ENCODE measurements around the gene CEL.

The CEL gene

GRCh38 chr9:133046196-133046899 is 15.4 kb upstream of the CEL start:
- no peak overlapping the region for H3K4me3 ChIP-seq (replicated peaks in 1 of 2; ENCODE audit: low read depth in 2 of 2, low read length in 2 of 2)
- DNase-seq (ENCODE audit: low read depth in 2 of 2) = no peak
- no peak for TF ChIP-seq CTCF (IDR thresholded peaks at IDR 0.05; ENCODE audit: low read depth, low read length)

GRCh38 chr9:133046900-133047295 is 14.9 kb upstream of the CEL start:
- no peak for TF ChIP-seq CTCF (IDR thresholded peaks at IDR 0.05; ENCODE audit: low read depth, low read length)
- H3K4me3 ChIP-seq (replicated peaks in 1 of 2; ENCODE audit: low read depth in 2 of 2, low read length in 2 of 2) = no peak overlapping the region
- no peak for DNase-seq (ENCODE audit: low read depth in 2 of 2)

GRCh38 chr9:133048595-133048994 is 13.2 kb upstream of the CEL start:
- DNase-seq (ENCODE audit: low read depth in 2 of 2) = peak; percentile 21 to 31
- H3K4me3 ChIP-seq (replicated peaks in 1 of 2; ENCODE audit: low read depth in 2 of 2, low read length in 2 of 2) = no peak overlapping the region
- peak; percentile 43 for TF ChIP-seq CTCF (IDR thresholded peaks at IDR 0.05; ENCODE audit: low read depth, low read length)

GRCh38 chr9:133049043-133049442 is 12.7 kb upstream of the CEL start:
- no peak for TF ChIP-seq CTCF (IDR thresholded peaks at IDR 0.05; ENCODE audit: low read depth, low read length)
- no peak overlapping the region for H3K4me3 ChIP-seq (replicated peaks in 1 of 2; ENCODE audit: low read depth in 2 of 2, low read length in 2 of 2)

GRCh38 chr9:133050142-133050541 is 11.6 kb upstream of the CEL start:
- no peak for TF ChIP-seq CTCF (IDR thresholded peaks at IDR 0.05; ENCODE audit: low read depth, low read length)
- H3K4me3 ChIP-seq (replicated peaks in 1 of 2; ENCODE audit: low read depth in 2 of 2, low read length in 2 of 2) = no peak overlapping the region
- no peak for DNase-seq (ENCODE audit: low read depth in 2 of 2)

More at GRCh38 chr9:133049043-133049442, 12.7 kb upstream of the CEL start:
- no peak for DNase-seq (ENCODE audit: low read depth in 2 of 2)

GRCh38 chr9:133050781-133051180 is 11.0 kb upstream of the CEL start:
- DNase-seq (ENCODE audit: low read depth in 2 of 2) = no peak
- H3K4me3 ChIP-seq (replicated peaks in 1 of 2; ENCODE audit: low read depth in 2 of 2, low read length in 2 of 2) = no peak overlapping the region
- no peak for TF ChIP-seq CTCF (IDR thresholded peaks at IDR 0.05; ENCODE audit: low read depth, low read length)

Data from cardiac fibroblast (primary cell).